Astrocyte (in vitro differentiated cells and primary cell): ENCODE measurements around the gene C1orf146.

Experiments used
- EZH2 ChIP-seq: IDR thresholded peaks from 2 replicates; pipeline ENCODE4 v1.6.1; 2012; ENCODE audit warnings: mild to moderate bottlenecking, low read length, inconsistent platforms; ENCODE audit not compliant: insufficient read depth
- TF ChIP-seq, protein P1 (sequence below): IDR thresholded peaks from 2 replicates; pipeline ENCODE4 v1.5.1; 2011; ENCODE audit warnings: low read depth, mild to moderate bottlenecking, inconsistent platforms, low read length, moderate library complexity; ENCODE audit not compliant: insufficient read depth

DNA sequence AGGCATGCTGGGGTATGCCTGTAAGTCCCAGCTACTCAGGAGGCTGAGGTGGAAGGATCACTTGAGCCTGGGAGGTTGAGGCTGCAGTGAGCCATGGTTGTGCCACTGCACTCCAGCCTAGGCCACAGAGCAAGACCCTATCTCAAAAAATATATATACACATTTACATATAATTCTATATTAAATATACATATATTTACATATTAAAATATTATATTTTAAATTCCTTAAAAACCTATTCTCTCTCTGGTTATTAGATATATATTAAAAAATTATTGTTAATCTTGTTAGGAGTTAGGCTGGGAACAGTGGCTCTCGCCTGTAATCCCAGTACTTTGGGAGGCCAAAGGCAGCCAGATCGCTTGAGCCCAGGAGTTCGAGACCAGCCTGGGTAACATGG is 58.4 kb downstream of the C1orf146 start:
- TF ChIP-seq, protein P1, sequence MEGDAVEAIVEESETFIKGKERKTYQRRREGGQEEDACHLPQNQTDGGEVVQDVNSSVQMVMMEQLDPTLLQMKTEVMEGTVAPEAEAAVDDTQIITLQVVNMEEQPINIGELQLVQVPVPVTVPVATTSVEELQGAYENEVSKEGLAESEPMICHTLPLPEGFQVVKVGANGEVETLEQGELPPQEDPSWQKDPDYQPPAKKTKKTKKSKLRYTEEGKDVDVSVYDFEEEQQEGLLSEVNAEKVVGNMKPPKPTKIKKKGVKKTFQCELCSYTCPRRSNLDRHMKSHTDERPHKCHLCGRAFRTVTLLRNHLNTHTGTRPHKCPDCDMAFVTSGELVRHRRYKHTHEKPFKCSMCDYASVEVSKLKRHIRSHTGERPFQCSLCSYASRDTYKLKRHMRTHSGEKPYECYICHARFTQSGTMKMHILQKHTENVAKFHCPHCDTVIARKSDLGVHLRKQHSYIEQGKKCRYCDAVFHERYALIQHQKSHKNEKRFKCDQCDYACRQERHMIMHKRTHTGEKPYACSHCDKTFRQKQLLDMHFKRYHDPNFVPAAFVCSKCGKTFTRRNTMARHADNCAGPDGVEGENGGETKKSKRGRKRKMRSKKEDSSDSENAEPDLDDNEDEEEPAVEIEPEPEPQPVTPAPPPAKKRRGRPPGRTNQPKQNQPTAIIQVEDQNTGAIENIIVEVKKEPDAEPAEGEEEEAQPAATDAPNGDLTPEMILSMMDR = no peak
- no peak for TF ChIP-seq EZH2
